NCI-H524 treated with DMSO at 0.1 percent for 48 hours (cell line): ENCODE measurements around the gene TNFSF15.

ENCODE experiments used
- DNase-seq: peaks from one replicate; lab custom pipeline; 2025; lab: John Stamatoyannopoulos, UW

The TNFSF15 gene

GRCh38 chr9:114805670-114806525 is at the start of gene TNFSF15:
Gene TNFSF15, minus strand, starts transcription at chr9:114806039. Its CDS starts 27 bp downstream, at chr9:114806012.
- DNase-seq: no peak

DNA sequence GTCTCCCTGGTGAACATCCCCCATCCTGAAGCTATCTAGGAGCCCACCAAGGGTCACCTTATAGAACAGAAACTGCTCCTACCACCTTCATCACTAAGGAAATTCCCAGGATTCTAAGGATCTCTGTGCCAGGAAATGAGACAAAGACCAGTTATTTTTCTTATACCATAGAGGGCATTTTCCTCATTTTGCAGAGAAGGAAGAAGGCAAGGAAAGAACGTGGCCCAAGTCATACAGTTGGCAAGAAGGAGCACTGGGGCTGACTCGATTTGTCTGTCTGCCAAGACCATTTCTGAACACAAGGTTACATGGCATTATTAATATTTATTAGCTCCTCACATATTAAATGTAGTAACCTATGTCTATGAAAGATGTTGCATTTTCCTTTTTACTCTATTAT is 49.6 kb upstream of the TNFSF15 start:
- DNase-seq: no peak

DNA sequence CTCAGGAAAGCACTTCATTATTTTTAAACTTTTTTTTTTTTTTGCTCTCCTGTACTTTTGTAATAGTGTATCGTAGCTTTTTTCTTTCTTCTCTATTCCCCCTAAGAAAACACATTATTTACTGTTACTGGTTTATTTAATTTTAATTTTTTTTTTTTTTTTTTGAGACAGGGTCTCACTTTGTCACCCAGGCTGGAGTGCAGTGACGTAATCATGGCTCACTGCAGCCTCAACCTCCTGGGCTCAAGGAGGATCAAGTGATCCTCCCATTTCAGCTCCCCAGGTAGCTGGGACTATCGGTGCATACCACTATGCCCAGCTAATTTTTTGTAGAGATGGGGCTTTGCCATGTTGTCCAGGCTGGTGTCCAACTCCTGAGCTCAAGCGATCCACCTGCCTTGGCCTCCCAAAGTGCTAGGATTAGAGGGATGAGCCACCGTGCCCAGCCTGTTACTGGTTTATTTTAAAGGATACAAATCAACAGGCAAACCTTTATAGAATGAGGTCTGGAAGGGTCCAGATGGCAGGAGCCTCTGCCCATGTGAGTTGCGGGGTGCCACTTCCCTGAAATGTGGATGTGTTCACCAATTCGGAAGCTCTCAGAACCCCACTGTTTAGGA is 49.0 kb upstream of the TNFSF15 start:
- no peak for DNase-seq

- no peak for DNase-seq
Observed at GRCh38 chr9:114853071-114853855, 47.4 kb upstream of the TNFSF15 start.

DNA sequence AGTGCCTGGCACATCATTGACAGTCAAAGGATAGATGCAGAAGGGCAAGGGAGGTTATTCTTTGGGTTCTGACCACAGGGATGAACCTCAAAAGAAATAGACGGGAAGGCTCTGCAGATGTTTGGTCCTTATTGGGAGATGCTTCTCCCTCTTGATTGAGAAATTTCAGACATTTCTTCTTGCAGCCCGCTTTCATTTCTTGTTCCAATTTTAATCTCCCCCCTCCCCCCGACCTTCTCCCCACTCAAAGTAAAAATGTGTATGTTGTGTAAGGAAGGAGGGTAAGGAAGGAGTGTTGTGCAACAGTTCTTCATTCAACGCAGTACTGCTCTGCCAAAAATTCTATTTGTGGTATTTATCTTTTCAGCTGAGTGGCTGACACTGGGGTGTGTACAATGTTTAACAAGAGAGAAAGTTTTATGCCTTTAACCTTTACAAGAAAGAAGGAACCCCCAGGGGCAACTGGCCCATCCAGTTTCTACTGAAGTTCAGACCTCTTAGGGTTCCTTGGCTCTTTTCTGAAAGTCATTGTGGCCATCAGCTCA is 46.3 kb upstream of the TNFSF15 start:
- no peak for DNase-seq

GRCh38 chr9:114851306-114851705 is 45.5 kb upstream of the TNFSF15 start:
- no peak for DNase-seq

- no peak for DNase-seq
Observed at GRCh38 chr9:114850871-114851270, 45.0 kb upstream of the TNFSF15 start.

GRCh38 chr9:114849450-114849849 is 43.6 kb upstream of the TNFSF15 start:
- no peak for DNase-seq

DNA sequence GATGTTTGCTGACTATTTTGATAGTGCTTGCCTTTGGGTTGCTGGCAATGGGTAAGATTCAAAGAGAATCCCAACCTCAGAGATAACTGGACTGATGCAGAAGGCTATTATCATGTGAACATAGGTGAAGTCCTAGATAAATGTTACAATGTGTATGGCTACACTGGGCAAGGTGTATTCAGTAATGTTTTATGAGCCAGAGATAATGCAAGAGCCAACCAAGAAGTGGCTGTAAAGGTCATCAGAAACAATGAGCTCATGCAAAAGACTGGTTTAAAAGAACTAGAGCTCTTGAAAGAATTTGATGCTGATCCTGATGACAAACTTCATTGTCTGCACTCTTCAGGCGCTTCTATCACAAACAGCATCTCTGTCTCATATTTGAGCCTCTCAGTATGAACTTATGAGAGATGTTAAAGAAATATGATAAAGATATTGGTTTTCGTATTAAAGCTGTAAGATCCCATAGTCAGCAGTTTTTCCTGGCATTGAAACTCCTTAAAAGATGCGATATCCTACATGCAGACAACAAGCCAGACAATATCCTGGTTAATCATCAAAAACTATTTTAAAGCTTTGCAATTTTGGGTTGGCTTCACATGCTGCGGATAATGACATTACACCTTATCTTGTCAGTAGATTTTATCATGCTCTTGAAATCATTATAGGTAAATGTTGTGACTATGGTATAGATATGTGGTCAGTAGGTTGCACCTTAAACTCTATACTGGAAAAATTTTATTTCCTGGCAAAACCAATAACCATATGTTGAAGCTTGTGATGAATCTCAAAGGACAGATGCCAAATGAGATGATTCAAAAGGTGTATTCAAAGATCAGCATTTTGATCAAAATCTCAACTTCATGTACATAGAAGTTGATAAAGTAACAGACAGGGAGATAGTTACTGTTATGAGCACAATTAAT is 41.9 kb upstream of the TNFSF15 start:
- DNase-seq: no peak

GRCh38 chr9:114845373-114845772 is 39.5 kb upstream of the TNFSF15 start:
- no peak for DNase-seq

DNA sequence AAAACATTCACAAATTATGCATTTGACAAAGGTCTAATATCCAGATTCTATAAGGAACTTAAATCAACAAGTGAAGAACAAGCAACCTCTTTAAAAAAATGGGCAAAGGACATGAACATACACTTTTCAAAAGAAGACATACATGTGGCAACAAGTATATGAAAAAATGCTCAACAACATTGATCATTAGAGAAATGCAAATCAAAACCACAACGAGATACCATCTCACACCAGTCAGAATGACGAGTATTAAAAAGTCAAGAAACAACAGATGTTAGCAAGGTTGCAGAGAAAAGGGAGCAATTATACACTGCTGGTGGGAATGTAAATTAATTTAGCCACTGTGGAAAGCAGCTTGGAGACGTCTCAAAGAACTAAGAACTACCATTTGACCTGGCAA is 38.9 kb upstream of the TNFSF15 start:
- no peak for DNase-seq

- DNase-seq: no peak
Observed at GRCh38 chr9:114837923-114838322, 32.1 kb upstream of the TNFSF15 start.

DNA sequence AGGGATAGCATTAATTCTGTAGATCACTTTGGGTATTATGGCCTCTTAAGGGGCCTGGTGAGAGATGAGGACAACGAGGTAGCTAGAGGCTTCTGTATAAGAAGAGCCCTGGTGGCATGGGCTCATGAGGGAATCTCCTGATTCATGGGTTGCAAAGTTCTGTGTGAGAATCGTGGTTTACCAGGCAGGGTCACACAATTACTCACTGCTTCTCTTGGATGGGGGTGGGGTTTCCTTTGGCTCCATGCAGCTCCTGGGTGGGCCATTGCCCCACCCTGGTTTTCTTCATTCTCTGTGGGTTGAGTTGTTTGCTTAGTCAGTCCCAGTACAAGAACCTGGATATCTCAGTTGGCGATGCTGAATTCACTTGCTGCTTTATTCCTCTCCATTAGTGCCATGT is 30.9 kb upstream of the TNFSF15 start:
- DNase-seq: no peak

DNA sequence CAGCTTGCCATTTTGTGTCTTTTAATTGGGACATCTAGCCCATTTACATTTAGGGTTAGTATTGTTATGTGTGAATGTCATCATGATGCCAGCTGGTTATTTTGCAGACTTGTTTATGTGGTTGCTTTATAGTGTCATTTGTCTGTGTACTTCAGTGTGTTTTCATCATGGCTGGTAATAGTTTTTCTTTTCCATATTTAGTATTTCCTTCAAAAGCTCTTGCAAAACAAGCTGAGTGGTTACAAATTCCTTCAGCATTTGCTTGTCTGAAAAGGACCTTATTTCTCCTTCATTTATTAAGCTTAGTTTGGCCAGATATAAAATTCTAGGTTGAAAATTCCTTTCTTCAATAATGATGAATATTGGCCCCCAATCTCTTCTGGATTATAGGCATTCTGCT is 28.5 kb upstream of the TNFSF15 start:
- DNase-seq: no peak

DNA sequence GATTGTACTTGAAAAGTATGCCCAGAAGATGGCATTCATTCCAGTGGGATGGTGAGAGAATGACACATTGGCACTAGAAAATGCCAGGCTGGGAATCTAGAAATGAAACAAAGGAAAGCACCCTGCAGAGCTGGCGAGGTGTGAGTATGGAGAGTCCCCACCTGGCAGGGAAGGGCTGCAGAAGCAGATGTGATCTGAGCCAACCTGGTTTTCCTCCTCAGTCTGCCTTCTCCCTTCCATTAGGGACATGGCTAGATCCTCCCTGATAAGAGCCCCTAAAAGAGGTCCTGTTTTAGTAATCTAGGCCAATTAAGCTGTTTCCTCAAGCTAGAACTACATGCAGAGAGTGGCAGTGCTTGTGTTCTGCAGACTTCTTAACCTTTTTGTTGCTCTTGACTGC is 24.7 kb upstream of the TNFSF15 start:
- DNase-seq: no peak

DNA sequence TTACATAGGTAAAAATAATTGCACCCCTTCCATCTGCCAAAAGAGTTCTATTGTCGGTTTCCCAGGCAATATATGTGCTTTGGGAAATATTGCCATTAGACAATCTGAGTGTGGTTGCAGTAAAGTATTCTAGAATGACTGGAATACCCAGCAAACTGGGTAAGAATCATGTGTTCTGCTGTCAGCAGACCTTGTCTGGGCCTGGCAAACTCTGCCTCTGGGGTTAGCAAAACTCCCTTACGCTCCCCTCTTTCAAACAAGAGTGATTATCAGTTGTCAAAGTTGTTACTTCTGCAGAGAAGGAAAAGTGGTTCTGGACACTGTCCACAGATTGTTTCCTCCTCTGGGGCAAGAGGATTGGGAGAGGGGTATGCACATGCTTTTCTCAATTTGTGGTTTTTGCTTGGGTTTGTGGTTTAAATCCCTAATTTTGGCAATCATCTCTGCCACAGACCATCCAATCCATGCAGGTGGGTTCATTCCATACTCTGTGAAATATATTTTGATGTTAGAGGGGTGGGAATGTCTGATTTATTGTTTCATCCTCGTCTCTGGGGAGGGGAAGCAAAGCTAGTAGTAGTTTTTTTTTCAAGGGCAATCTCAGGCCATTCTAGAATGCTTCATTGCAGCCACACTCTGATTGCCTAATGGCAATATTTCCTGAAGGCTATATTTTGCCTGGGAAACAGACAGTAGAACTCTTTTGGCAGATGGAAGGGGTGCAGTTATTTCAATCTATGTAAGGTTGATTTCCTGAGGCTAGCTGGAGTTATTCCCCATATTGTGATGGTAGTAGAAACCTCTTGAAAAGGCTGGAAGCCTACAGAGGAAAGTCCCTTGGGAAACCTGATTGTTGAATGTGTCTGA is 24.0 kb upstream of the TNFSF15 start:
- no peak for DNase-seq

DNA sequence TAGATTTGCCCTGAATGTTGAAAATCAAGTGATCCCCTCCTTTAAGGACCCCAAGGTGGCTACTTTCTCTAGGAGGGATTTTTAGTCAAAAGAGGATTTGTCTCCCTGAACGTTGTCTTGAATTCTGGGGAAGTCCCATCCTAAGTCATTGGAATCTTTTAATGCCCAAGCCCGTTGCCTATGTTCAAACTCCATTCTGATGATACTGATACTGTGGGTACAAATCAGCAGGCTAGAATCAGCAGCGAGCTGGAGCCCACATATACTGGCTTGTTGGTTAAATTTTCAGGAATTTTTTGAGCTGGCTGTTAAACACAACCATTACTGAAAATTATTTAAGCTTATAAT is 22.4 kb upstream of the TNFSF15 start:
- no peak for DNase-seq

- DNase-seq: no peak
Observed at GRCh38 chr9:114827641-114828302, 21.9 kb upstream of the TNFSF15 start.

DNA sequence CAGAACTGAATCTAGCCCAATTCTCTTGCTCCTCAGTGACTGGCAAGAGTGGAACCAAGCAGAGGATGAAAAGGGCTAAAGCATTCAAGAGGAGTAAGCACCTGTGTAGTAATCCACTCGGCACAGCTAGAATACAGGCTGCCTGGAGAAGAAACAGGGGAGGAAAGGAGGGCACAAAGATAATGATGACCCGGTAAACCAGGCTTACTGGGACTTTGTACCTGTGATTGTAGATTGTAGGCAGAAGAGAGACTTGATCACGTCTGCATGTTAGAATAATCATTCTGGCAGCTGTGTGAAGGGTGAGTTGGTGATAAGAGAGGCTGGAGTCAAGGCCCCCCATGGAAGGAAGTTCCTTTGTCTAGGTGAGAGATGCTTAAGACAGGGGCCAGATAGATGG is 20.6 kb upstream of the TNFSF15 start:
- no peak for DNase-seq
